Astrocyte (in vitro differentiated cells and primary cell): ENCODE results near the gene SPTLC2.

ENCODE experiments used
- CTCF ChIP-seq: IDR thresholded peaks from 2 replicates; pipeline ENCODE4 v1.5.1; 2011; ENCODE audit warnings: low read depth, mild to moderate bottlenecking, inconsistent platforms, low read length, moderate library complexity; ENCODE audit not compliant: insufficient read depth
- EZH2 ChIP-seq: IDR thresholded peaks from 2 replicates; pipeline ENCODE4 v1.6.1; 2012; ENCODE audit warnings: mild to moderate bottlenecking, low read length, inconsistent platforms; ENCODE audit not compliant: insufficient read depth

- TF ChIP-seq CTCF: no peak
- no peak for TF ChIP-seq EZH2
Measured at GRCh38 chr14:77573964-77574363, 42.5 kb downstream of the SPTLC2 start.
